ENCODE results near the gene GALNT2. TPM values are rescaled to one million over a fixed set of nuclear protein-coding genes. Genes with fewer than 3 reads are reported as not detected.

Gene GALNT2
- total and polyA plus RNA-seq, 10 of the 15 experiments (the other 5 are each of a cell fraction or from before 2014, with no cell fraction given) = 0.52 to 27.7 (median 16.3) TPM

DNA sequence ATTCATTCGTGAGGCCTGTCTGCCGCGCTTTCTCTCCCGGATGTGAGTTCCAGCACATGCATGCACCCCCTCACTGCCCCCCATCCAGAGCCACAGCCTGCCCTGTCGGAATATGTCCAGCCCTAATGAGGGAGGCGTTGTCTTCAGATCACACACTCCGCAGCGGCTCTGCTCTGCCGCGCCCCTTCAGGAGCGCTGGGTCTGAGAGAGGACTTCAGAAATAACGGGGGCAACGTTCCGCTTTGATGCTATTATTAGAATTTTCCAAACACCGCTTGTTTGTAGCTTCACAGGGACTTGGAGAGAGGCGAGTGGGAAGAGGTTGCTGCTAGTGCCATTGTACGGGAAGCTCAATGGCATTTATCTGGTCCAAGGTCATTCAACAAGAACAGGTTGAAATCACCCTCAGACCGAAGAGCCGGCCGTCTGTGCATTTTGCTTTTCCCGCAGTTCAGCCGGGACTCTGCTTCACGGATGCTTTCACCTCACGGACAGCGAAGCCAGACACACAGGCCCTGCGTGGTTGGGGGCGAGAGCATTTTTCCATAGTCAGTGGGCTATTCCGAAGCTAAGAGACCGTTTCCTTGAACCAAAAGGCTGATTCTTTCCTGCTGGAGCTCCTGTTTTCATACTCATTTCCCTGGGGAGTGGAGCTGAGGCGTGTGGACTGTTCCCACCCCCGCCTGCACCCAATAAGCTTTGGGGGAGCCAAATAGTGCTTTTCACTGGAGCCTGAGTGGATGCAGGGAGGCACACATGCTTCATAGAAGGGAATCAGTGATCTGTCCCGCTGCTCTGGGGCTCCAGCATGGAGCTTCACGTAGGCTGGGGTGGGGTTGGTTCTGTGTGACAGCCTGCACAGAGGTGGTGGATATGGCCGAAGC is 69.7 kb downstream of the GALNT2 start (continued):
- no peak for TF ChIP-seq STAT1 (conservative IDR thresholded peaks at IDR 0.05)
- TF ChIP-seq, protein P1, sequence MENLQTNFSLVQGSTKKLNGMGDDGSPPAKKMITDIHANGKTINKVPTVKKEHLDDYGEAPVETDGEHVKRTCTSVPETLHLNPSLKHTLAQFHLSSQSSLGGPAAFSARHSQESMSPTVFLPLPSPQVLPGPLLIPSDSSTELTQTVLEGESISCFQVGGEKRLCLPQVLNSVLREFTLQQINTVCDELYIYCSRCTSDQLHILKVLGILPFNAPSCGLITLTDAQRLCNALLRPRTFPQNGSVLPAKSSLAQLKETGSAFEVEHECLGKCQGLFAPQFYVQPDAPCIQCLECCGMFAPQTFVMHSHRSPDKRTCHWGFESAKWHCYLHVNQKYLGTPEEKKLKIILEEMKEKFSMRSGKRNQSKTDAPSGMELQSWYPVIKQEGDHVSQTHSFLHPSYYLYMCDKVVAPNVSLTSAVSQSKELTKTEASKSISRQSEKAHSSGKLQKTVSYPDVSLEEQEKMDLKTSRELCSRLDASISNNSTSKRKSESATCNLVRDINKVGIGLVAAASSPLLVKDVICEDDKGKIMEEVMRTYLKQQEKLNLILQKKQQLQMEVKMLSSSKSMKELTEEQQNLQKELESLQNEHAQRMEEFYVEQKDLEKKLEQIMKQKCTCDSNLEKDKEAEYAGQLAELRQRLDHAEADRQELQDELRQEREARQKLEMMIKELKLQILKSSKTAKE (IDR thresholded peaks at IDR 0.05; ENCODE audit: low read depth, poor library complexity, severe bottlenecking) = no peak

DNA sequence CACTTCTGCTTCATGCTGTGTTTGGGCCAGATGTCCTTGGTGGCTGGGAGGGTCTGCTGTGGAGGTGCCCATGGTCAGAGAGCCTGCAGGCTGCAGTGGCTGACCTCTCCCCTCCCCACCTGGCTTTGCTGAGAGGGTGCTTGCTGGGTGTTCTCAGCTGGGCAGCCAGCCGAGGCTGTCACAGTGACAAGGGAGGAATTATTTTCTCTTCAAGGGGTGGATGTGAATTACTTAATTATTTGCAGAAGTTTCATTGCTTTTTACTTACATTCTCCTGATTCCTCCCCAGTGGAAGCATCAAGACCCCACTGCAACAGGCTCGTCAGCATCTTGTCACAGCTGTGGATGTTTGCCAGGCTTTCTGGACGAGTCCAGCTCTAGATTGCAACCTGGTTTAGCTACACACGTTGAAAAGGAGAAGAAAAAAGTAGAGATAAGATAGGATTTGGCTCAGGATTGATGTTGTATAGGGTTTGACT is 70.3 kb downstream of the GALNT2 start:
- Histone ChIP-seq H3K36me3 (ENCODE audit: control insufficient read depth in 2 of 2, insufficient read depth in 2 of 2, low read length in 1 of 2) (peaks cover 0 to 3% of the 10 kb centered on the region in 2 experiments; a peak in 3 of 4 replicates), H3K4me1 (ENCODE audit: control insufficient read depth, insufficient read depth, low read length) (peaks cover 6% of the 10 kb centered on the region), H3K9me3 (replicated peaks; ENCODE audit: control insufficient read depth, insufficient read depth, low read length) (no peaks in the 10 kb centered on the region), H3K4me3 (no peak overlapping the region), H3K4me2 (ENCODE audit: control insufficient read depth, insufficient read depth) (no peak overlapping the region), H3K79me2 (ENCODE audit: control insufficient read depth, insufficient read depth, low read length) (peaks cover 1% of the 10 kb centered on the region; the same call in 1 of the 2 replicates), H2AFZ (ENCODE audit: control insufficient read depth, low read depth, low read length) (no peak overlapping the region), H3K9ac (ENCODE audit: control insufficient read depth, insufficient read depth, low read length) (no peak overlapping the region), H3K27ac (ENCODE audit: control insufficient read depth, insufficient read depth) (no peak overlapping the region), H3K27me3 (replicated peaks in 1 of 2; ENCODE audit: control insufficient read depth in 2 of 2, insufficient read depth in 2 of 2, low read length in 1 of 2) (no peaks in the 10 kb centered on the region), H4K20me1 (ENCODE audit: control insufficient read depth, insufficient read depth) (no peaks in the 10 kb centered on the region)
- ChIA-PET CTCF (interaction anchor here (0.8 to 1.2 kb wide), 2 partner anchors 10 to 35 kb away, joined by 3 to 5 read pairs; no protein-coding TSS in a partner anchor), SMC1A (ENCODE audit: uncharacterized antibody, unreplicated experiment) (no interaction called here), RAD21 (ENCODE audit: unreplicated experiment) (interaction anchor here (0.6 to 1.0 kb wide), 2 partner anchors 8 to 28 kb away, joined by 3 to 4 read pairs; no protein-coding TSS in a partner anchor), POLR2A (no interaction called here)
- ATAC-seq = no peak
- in situ Hi-C loops (cut with MboI) (no loop called here), intact Hi-C loops (cut with micrococcal nuclease; ENCODE audit: unreplicated experiment) (no loop called here)
- BruUV-seq (replicated peaks) = no TSS peak
- DNase-seq (ENCODE audit: low read depth, low spot score) = no peak
- WGBS (ENCODE audit: insufficient coverage, insufficient replicate concordance, low lambda C conversion rate, missing lambda C conversion rate) = 65% methylated on average over 4 of the region's 4 CpGs
- no peak for FAIRE-seq
- no peak for TF ChIP-seq PAX8 (IDR thresholded peaks at IDR 0.05)
- TF ChIP-seq, protein P2, sequence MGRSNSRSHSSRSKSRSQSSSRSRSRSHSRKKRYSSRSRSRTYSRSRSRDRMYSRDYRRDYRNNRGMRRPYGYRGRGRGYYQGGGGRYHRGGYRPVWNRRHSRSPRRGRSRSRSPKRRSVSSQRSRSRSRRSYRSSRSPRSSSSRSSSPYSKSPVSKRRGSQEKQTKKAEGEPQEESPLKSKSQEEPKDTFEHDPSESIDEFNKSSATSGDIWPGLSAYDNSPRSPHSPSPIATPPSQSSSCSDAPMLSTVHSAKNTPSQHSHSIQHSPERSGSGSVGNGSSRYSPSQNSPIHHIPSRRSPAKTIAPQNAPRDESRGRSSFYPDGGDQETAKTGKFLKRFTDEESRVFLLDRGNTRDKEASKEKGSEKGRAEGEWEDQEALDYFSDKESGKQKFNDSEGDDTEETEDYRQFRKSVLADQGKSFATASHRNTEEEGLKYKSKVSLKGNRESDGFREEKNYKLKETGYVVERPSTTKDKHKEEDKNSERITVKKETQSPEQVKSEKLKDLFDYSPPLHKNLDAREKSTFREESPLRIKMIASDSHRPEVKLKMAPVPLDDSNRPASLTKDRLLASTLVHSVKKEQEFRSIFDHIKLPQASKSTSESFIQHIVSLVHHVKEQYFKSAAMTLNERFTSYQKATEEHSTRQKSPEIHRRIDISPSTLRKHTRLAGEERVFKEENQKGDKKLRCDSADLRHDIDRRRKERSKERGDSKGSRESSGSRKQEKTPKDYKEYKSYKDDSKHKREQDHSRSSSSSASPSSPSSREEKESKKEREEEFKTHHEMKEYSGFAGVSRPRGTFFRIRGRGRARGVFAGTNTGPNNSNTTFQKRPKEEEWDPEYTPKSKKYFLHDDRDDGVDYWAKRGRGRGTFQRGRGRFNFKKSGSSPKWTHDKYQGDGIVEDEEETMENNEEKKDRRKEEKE (IDR thresholded peaks at IDR 0.05) = no peak
- no peak for TF ChIP-seq KDM1A (IDR thresholded peaks at IDR 0.05; ENCODE audit: borderline replicate concordance)
- no peak for TF ChIP-seq SUPT20H (IDR thresholded peaks at IDR 0.05; ENCODE audit: borderline replicate concordance, control insufficient read depth, low read depth, low read length)
- no peak for TF ChIP-seq POLR2A (IDR thresholded peaks at IDR 0.05; ENCODE audit: low read depth, low read length)
- TF ChIP-seq, protein P3, sequence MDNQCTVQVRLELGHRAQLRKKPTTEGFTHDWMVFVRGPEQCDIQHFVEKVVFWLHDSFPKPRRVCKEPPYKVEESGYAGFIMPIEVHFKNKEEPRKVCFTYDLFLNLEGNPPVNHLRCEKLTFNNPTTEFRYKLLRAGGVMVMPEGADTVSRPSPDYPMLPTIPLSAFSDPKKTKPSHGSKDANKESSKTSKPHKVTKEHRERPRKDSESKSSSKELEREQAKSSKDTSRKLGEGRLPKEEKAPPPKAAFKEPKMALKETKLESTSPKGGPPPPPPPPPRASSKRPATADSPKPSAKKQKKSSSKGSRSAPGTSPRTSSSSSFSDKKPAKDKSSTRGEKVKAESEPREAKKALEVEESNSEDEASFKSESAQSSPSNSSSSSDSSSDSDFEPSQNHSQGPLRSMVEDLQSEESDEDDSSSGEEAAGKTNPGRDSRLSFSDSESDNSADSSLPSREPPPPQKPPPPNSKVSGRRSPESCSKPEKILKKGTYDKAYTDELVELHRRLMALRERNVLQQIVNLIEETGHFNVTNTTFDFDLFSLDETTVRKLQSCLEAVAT (IDR thresholded peaks at IDR 0.05) = no peak
- no peak for TF ChIP-seq RAD51 (IDR thresholded peaks at IDR 0.05)
- no peak for TF ChIP-seq ATF7 (IDR thresholded peaks at IDR 0.05; ENCODE audit: low read depth)
- no peak for TF ChIP-seq HDAC6 (IDR thresholded peaks at IDR 0.05; ENCODE audit: unreplicated experiment)
- TF ChIP-seq ZNF207 (IDR thresholded peaks at IDR 0.05; ENCODE audit: borderline replicate concordance) = no peak
- no peak for TF ChIP-seq CHD4 (IDR thresholded peaks at IDR 0.05)
- no peak for TF ChIP-seq FOXM1 (IDR thresholded peaks at IDR 0.05; ENCODE audit: low read depth, low read length)
- no peak for TF ChIP-seq STAT3 (IDR thresholded peaks at IDR 0.05; ENCODE audit: low read depth, low read length)
- no peak for TF ChIP-seq JUNB (IDR thresholded peaks at IDR 0.05)
